NCI-H526 treated with DMSO at 0.1 percent for 48 hours (cell line): ENCODE results near the gene UGT2B11.
"Not testable (repeated sequence)": the region's sequence is repeated elsewhere in the genome, so short reads cannot be mapped to it uniquely, and the experiment has no call there.

ENCODE experiments used
- DNase-seq: peaks from one replicate; lab custom pipeline; 2025; lab: John Stamatoyannopoulos, UW

The UGT2B11 gene

DNA sequence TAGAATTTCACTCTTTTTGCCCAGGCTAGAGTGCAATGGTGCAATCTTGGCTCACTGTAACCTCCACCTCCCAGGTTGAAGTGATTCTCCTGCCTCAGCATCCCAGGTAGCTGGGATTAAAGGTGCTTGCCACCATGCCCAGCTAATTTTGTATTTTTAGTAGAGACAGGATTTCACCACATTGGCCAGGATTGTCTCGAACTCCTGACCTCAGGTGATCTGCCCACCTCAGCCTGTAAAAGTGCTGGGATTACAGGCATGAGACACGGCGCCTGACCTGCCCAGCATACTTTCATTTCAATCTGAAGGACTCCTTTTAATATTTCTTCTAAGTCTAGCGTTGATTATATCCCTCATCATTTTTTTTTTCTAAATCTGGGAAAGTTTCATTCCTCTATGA, 45.4 kb downstream of the UGT2B11 start:
- not testable (repeated sequence) for DNase-seq

DNA sequence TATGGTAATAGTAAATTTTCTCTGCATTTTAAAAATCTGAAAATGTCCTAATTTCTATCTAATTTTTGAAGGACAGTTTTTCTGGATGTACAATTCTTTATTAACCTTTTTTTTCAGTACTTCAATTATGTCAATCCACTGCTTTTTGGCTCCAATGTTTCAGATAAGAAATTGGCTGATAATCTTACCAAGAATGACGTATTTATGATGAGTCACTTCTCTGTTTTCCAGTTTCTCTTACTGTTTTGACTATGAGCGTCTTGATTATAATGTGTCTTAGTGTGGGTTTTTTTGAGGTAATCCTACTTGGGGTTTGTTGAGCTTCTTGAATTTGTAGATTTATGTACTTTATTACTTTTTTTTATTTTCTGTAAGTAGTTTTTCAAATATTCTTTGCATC, 47.2 kb downstream of the UGT2B11 start:
- DNase-seq = no peak

DNA sequence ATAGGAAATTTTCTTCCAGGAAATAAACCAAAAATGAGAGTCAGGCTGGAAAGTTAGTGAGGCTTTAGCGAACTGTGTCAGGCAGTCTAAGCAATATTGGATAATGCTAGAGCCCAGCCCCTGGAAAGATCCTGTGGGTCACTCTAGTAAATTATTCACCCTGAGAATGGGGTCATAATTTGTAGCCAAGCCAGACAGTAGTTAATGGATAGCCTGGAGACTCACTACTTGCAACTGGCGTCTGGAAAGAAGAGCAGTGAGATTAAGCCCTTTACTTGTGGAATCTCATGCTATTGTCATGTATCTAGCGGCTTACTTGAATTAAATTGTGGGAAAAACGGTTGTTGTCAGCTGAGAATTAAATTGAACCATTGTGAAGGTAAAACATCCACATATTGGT, 48.2 kb downstream of the UGT2B11 start:
- DNase-seq = not testable (repeated sequence)

DNA sequence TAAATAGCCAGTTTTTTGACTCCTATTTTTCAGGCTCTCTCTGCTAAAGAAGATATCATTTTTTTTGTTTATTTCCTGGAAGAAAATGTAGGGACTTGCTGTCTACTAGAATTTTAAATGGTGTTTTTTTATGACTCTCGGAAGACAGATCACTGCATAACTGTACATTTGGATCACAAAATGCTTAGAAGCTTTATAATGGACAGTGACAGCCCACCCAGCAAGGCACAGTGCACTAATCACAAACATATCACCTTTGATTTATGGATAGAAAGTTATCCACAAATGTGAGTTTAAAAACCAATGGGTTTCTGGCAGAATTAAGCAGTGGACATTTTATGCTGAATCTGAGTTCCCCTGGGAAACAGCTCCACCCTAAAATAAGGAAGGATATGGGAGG, 48.8 kb downstream of the UGT2B11 start:
- not testable (repeated sequence) for DNase-seq

DNA sequence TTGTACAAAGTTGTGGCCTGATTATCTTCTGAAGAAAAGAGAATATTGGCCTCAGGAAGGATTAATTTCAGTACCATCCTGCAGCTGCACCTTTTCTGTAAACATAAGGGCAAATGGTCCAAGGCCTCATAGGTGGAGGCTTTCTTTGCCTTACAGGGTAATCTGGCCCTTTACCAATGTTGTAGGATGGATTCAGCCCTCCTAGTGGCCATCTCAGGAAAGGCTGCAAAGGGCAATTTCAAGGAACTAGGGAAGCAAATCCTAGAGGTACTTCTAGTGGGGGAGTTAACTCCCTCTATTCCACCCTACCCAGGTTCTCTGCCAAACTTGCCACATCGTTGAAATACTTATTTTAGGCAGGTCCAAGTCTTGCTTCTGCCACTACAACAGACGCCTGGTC, 57.6 kb downstream of the UGT2B11 start:
- DNase-seq = no peak

DNA sequence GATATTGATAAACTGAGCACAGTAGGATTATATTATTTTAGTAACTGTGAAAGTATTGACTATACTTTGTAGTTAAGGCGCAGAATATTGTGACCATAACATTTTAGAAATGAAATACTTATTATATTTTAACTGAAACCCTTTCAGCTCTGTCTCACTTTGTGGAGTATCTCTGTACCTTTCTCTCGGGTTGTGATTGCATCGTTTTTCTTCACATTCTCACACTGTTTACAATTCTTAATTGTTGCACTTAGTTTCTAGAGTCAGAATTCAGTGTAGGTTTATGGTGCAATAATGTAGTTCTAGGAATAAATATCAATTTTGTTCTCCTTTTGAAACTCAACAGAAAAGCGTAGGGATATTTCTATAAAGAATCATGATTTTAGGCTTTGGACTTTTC, 60.5 kb downstream of the UGT2B11 start:
- no peak for DNase-seq
